ENCODE results near the gene LSP1. TPM values are rescaled to one million over a fixed set of nuclear protein-coding genes. Genes with fewer than 3 reads are reported as not detected.

Gene LSP1
- total and polyA plus RNA-seq, 2 of the 4 experiments (the other 2 are of a cell fraction), result not detected

GRCh38 chr11:1856306-1857005 lies 3.6 kb downstream of the LSP1 start (continued):
- no peak for TF ChIP-seq MXI1 (IDR thresholded peaks at IDR 0.05; ENCODE audit: borderline replicate concordance, low read depth, low read length)
- no peak for TF ChIP-seq CHD1 (IDR thresholded peaks at IDR 0.05; ENCODE audit: low read depth, low read length)

- H3K36me3 ChIP-seq (ENCODE audit: control insufficient read depth, insufficient read depth, low read length), result no peaks in the 10 kb centered on the region
Measured at GRCh38 chr11:1857064-1857463, 4.2 kb downstream of the LSP1 start.

More at GRCh38 chr11:1857064-1857463, 4.2 kb downstream of the LSP1 start:
- Histone ChIP-seq H2BK15ac (ENCODE audit: low read depth, low read length) (no peak overlapping the region), H3K56ac (ENCODE audit: extremely low read depth, insufficient read depth, low read length) (no peak overlapping the region), H4K8ac (ENCODE audit: low read depth in 2 of 2, low read length in 2 of 2) (no peak overlapping the region), H3K18ac (ENCODE audit: low read depth, low read length) (no peak overlapping the region), H3K9me3 (ENCODE audit: control insufficient read depth, insufficient read depth, low read length) (no peaks in the 10 kb centered on the region), H2AK9ac (replicated peaks; ENCODE audit: low read depth, low read length, poor library complexity) (no peak overlapping the region), H3K4me3 (ENCODE audit: insufficient read depth, low read depth, low read length) (no peak overlapping the region), H3K27me3 (ENCODE audit: control insufficient read depth, insufficient read depth, low read length) (peaks cover 29% of the 10 kb centered on the region), H3K4ac (ENCODE audit: low read depth, low read length) (no peak overlapping the region), H3K14ac (replicated peaks; ENCODE audit: low read depth, low read length) (no peak overlapping the region), H3K23ac (ENCODE audit: low read depth, low read length) (no peak overlapping the region), H3K4me1 (ENCODE audit: control insufficient read depth, insufficient read depth, low read length) (no peaks in the 10 kb centered on the region), H2BK5ac (ENCODE audit: low read depth, low read length, poor library complexity, severe bottlenecking) (no peak overlapping the region), H4K5ac (ENCODE audit: low read depth, low read length) (no peak overlapping the region), H3K9ac (ENCODE audit: low read depth, low read length) (no peak overlapping the region), H3K79me1 (ENCODE audit: low read depth in 1 of 2, low read length in 2 of 2) (no peaks in the 10 kb centered on the region), H2BK20ac (ENCODE audit: low read depth, low read length) (no peak overlapping the region), H2AFZ (replicated peaks; ENCODE audit: low read length, poor library complexity) (no peak overlapping the region), H3K9me1 (ENCODE audit: insufficient read depth, low read length) (no peaks in the 10 kb centered on the region), H4K20me1 (ENCODE audit: insufficient read depth, low read length) (no peaks in the 10 kb centered on the region), H2AK5ac (ENCODE audit: low read depth, low read length) (no peak overlapping the region), H4K91ac (ENCODE audit: insufficient read depth, low read depth, low read length) (no peak overlapping the region), H3K27ac (ENCODE audit: insufficient read depth, low read length) (no peak overlapping the region), H3K4me2 (ENCODE audit: low read depth, low read length) (no peak overlapping the region), H2BK120ac (ENCODE audit: low read depth, low read length) (no peak overlapping the region)
- TF ChIP-seq SMC3 (IDR thresholded peaks at IDR 0.05; ENCODE audit: low read depth, low read length) (no peak), FOS (IDR thresholded peaks at IDR 0.05; ENCODE audit: low read depth, low read length) (no peak), NFE2L2 (IDR thresholded peaks at IDR 0.05; ENCODE audit: low read depth, low read length) (no peak), RCOR1 (IDR thresholded peaks at IDR 0.05; ENCODE audit: insufficient replicate concordance, low read length) (no peak), CTCF (conservative IDR thresholded peaks at IDR 0.05; ENCODE audit: low read depth, low read length) (no peak), POLR2A (IDR thresholded peaks at IDR 0.05; ENCODE audit: low read depth, low read length) (no peak), CEBPB (IDR thresholded peaks at IDR 0.05; ENCODE audit: low read depth, low read length) (no peak), RFX5 (IDR thresholded peaks at IDR 0.05; ENCODE audit: low read depth, low read length) (no peak)
- TF ChIP-seq, protein P1, sequence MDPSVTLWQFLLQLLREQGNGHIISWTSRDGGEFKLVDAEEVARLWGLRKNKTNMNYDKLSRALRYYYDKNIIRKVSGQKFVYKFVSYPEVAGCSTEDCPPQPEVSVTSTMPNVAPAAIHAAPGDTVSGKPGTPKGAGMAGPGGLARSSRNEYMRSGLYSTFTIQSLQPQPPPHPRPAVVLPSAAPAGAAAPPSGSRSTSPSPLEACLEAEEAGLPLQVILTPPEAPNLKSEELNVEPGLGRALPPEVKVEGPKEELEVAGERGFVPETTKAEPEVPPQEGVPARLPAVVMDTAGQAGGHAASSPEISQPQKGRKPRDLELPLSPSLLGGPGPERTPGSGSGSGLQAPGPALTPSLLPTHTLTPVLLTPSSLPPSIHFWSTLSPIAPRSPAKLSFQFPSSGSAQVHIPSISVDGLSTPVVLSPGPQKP (IDR thresholded peaks at IDR 0.05; ENCODE audit: borderline replicate concordance, low read depth, low read length), result no peak
- ATAC-seq (ENCODE audit: low read depth) (no peak), DNase-seq (no peak)
- in situ Hi-C loops (cut with MboI; ENCODE audit: low sequenced_read_pairs) (no loop called here), intact Hi-C loops (cut with micrococcal nuclease) (no loop called here), dilution Hi-C loops (cut with HindIII; ENCODE audit: low sequenced_read_pairs, unreplicated experiment) (no loop called here)
- 80% methylated on average over 2 of the region's 11 CpGs; no CpG with 5 or more reads in 1 of the 2 experiments for WGBS, 2 experiments (ENCODE audit: extremely low coverage in 2 of 2, insufficient read length in 1 of 2)
- CTCF ChIA-PET, result no interaction called here
- BruUV-seq (replicated peaks), result no TSS peak
- POLR2A ChIA-PET (ENCODE audit: unreplicated experiment), result no interaction called here
